GM23338 (cell line): ENCODE results near the gene PLPPR2. TPM values are rescaled to one million over a fixed set of nuclear protein-coding genes. Genes with fewer than 3 reads are reported as not detected.
A peak's percentile ranks its signal among the peaks of the same experiment; 100 is the strongest.

Experiments used
- ATAC-seq: fragments of 200-7000 bp; cut with Tn5 transposase; 3 replicates; pipeline ENCODE4 v1.9.1; 2020
- DNase-seq: peaks from one replicate; pipeline ENCODE4 v3.0.0-alpha.2; 2015; ENCODE audit warnings: low spot score
- H2AFZ ChIP-seq: fragments of 200-600 bp; sonication (generic); 2 replicates; pipeline ENCODE4 v1.8.0; 2016; ENCODE audit warnings: antibody characterized with exemption, mild to moderate bottlenecking, moderate library complexity
- H3F3A ChIP-seq: fragments of 200-600 bp; sonication (generic); replicated peaks from 2 replicates; pipeline ENCODE4 v1.8.0; 2017; ENCODE audit warnings: antibody characterized with exemption, mixed run types, low read depth
- H3K27ac ChIP-seq: fragments of 200-600 bp; sonication (generic); 2 replicates; pipeline ENCODE4 v1.6.1; 2016; ENCODE audit warnings: low read depth
- H3K27me3 ChIP-seq: fragments of 200-600 bp; sonication (generic); 2 replicates; pipeline ENCODE4 v1.8.0; 2016; ENCODE audit warnings: mild to moderate bottlenecking, mixed run types, moderate library complexity; ENCODE audit not compliant: insufficient read depth
- H3K36me3 ChIP-seq: fragments of 200-600 bp; sonication (generic); 2 replicates; pipeline ENCODE4 v1.8.0; 2016; ENCODE audit warnings: mild to moderate bottlenecking; ENCODE audit not compliant: insufficient read depth
- H3K4me1 ChIP-seq: fragments of 200-600 bp; sonication (generic); 2 replicates; pipeline ENCODE4 v1.8.0; 2016; ENCODE audit warnings: mild to moderate bottlenecking, moderate library complexity; ENCODE audit not compliant: insufficient read depth
- H3K4me2 ChIP-seq: fragments of 200-600 bp; sonication (generic); 2 replicates; pipeline ENCODE4 v1.7.1; 2017; ENCODE audit warnings: mixed run types
- H3K4me3 ChIP-seq: fragments of 200-600 bp; sonication (generic); 2 replicates; pipeline ENCODE4 v1.6.1; 2016; ENCODE audit warnings: mixed run types
- H3K79me2 ChIP-seq: fragments of 200-600 bp; sonication (generic); replicated peaks from 2 replicates; pipeline ENCODE4 v1.8.0; 2017; ENCODE audit warnings: mild to moderate bottlenecking; ENCODE audit not compliant: insufficient read depth
- H3K9me2 ChIP-seq: fragments of 200-600 bp; sonication (generic); 2 replicates; pipeline ENCODE4 v1.8.0; 2017; ENCODE audit not compliant: insufficient read depth
- H4K20me1 ChIP-seq: fragments of 200-600 bp; sonication (generic); replicated peaks from 2 replicates; pipeline ENCODE4 v1.8.0; 2017; ENCODE audit warnings: mild to moderate bottlenecking; ENCODE audit not compliant: insufficient read depth
- H3K27ac Mint-ChIP-seq: 2 replicates; pipeline ENCODE4 v1.8.0; 2020; ENCODE audit warnings: inconsistent platforms, mild to moderate bottlenecking, moderate library complexity, mixed read lengths
- H3K27me3 Mint-ChIP-seq: 3 replicates; pipeline ENCODE4 v1.8.0; 2022; ENCODE audit warnings: low read depth, mild to moderate bottlenecking, moderate library complexity, mixed read lengths, inconsistent platforms; ENCODE audit not compliant: insufficient read depth, poor library complexity
- H3K36me3 Mint-ChIP-seq: 3 replicates; pipeline ENCODE4 v1.8.0; 2021; ENCODE audit warnings: low read depth, mild to moderate bottlenecking, inconsistent platforms, moderate library complexity, mixed read lengths
- H3K4me1 Mint-ChIP-seq: 3 replicates; pipeline ENCODE4 v1.8.0; 2020; ENCODE audit warnings: mild to moderate bottlenecking, inconsistent platforms, mixed read lengths
- H3K4me3 Mint-ChIP-seq: 3 replicates; pipeline ENCODE4 v1.8.0; 2021; ENCODE audit warnings: moderate library complexity, mild to moderate bottlenecking, inconsistent platforms, mixed read lengths
- H3K9me3 Mint-ChIP-seq: 3 replicates; pipeline ENCODE4 v1.8.0; 2020; ENCODE audit warnings: moderate library complexity, mild to moderate bottlenecking, inconsistent platforms, mixed read lengths
- EZH2 ChIP-seq: fragments of 200-600 bp; sonication (generic); IDR thresholded peaks from one replicate; pipeline ENCODE4 v1.8.0; 2017; ENCODE audit warnings: antibody characterized with exemption, mild to moderate bottlenecking, low read depth; ENCODE audit not compliant: unreplicated experiment
- EZH2phosphoT487 ChIP-seq: fragments of 200-600 bp; sonication (generic); IDR thresholded peaks from one replicate; pipeline ENCODE4 v1.8.1; 2018; ENCODE audit warnings: antibody characterized with exemption; ENCODE audit not compliant: unreplicated experiment
- JUNB ChIP-seq: IDR thresholded peaks from one replicate; pipeline ENCODE4 v1.6.1; 2016; ENCODE audit warnings: antibody characterized with exemption; ENCODE audit not compliant: unreplicated experiment
- NANOG ChIP-seq: IDR thresholded peaks from 2 replicates; pipeline ENCODE4 v1.6.1; 2016; ENCODE audit warnings: antibody characterized with exemption, borderline replicate concordance
- POLR2AphosphoS5 ChIP-seq: IDR thresholded peaks from 2 replicates; pipeline ENCODE4 v1.6.1; 2016; ENCODE audit warnings: antibody characterized with exemption, low read depth
- REST ChIP-seq: IDR thresholded peaks from one replicate; pipeline ENCODE4 v1.6.1; 2018; ENCODE audit warnings: antibody characterized with exemption; ENCODE audit not compliant: unreplicated experiment
- STAT1 ChIP-seq: IDR thresholded peaks from one replicate; pipeline ENCODE4 v1.6.1; 2016; ENCODE audit warnings: antibody characterized with exemption; ENCODE audit not compliant: unreplicated experiment
- ZNF114 ChIP-seq: fragments of 250-450 bp; sonication (Bioruptor Pico); IDR thresholded peaks from 2 replicates; pipeline ENCODE4 v1.5.0; 2020; ENCODE audit warnings: mild to moderate bottlenecking, moderate library complexity
- ZNF331 ChIP-seq: fragments of 250-450 bp; sonication (Bioruptor Pico); IDR thresholded peaks from 2 replicates; pipeline ENCODE4 v1.5.0; 2020; ENCODE audit warnings: low read depth, mild to moderate bottlenecking, moderate library complexity
- polyA plus RNA-seq: library from polyadenylated mRNA; unstranded; fragments of >200 nt; fragmentation: Nextera tagmentation; extraction: Ambion mirVana; gene quantifications from 2 replicates; pipeline ENCODE4 v1.2.1, GENCODE V29; 2016
- total RNA-seq: library from RNA; depleted of rRNA; stranded (reverse); fragments of >200 nt; shearing (Covaris generic); gene quantifications from 2 replicates; pipeline ENCODE4 v1.2.3, GENCODE V29; 2014
- TF ChIP-seq, protein P1 (sequence below), 2 experiments: fragments of 200-600 bp in 1 of 2; sonication (generic) in 1 of 2; conservative IDR thresholded peaks; 2 replicates each; pipeline versions ENCODE4 v1.5.1 to v1.6.1; 2016 to 2017; ENCODE audit warnings: antibody characterized with exemption in 2 of 2, low read depth in 2 of 2, mild to moderate bottlenecking in 2 of 2, moderate library complexity in 1 of 2
- TF ChIP-seq, protein P2 (sequence below): IDR thresholded peaks from 2 replicates; pipeline ENCODE4 v1.6.1; 2016; ENCODE audit warnings: antibody characterized with exemption

Gene PLPPR2
- total and polyA plus RNA-seq, 2 experiments from 2014 or later = 9.0 to 12.0 TPM

- Mint-ChIP-seq H3K4me1 (peaks cover 21% of the 10 kb centered on the region), H3K36me3 (no peaks in the 10 kb centered on the region; the same call in 2 of the 3 replicates), H3K27ac (no peak overlapping the region), H3K9me3 (no peaks in the 10 kb centered on the region; the same call in 2 of the 3 replicates), H3K27me3 (peaks cover 42% of the 10 kb centered on the region), H3K4me3 (peak overlapping the region; percentile 77)
- no peak for TF ChIP-seq STAT1
- ATAC-seq (no peak), DNase-seq (no peak)
- Histone ChIP-seq H3K9me2 (no peaks in the 10 kb centered on the region), H3K27ac (no peak overlapping the region), H3K27me3 (peaks cover 5% of the 10 kb centered on the region; the same call in 1 of the 2 replicates), H2AFZ (no peak overlapping the region), H3K79me2 (no peaks in the 10 kb centered on the region), H3K4me2 (peak overlapping the region; percentile 81), H3K4me1 (peaks cover 15% of the 10 kb centered on the region), H3K36me3 (no peaks in the 10 kb centered on the region), H3F3A (no peaks in the 10 kb centered on the region), H3K4me3 (peak overlapping the region; percentile 62), H4K20me1 (no peaks in the 10 kb centered on the region)
Measured at GRCh38 chr19:11356074-11356397, 804 bp downstream of the PLPPR2 start.

GRCh38 chr19:11356676-11357550, 1.7 kb downstream of the PLPPR2 start:
- H3K79me2 ChIP-seq = no peaks in the 10 kb centered on the region
- TF ChIP-seq, protein P1, sequence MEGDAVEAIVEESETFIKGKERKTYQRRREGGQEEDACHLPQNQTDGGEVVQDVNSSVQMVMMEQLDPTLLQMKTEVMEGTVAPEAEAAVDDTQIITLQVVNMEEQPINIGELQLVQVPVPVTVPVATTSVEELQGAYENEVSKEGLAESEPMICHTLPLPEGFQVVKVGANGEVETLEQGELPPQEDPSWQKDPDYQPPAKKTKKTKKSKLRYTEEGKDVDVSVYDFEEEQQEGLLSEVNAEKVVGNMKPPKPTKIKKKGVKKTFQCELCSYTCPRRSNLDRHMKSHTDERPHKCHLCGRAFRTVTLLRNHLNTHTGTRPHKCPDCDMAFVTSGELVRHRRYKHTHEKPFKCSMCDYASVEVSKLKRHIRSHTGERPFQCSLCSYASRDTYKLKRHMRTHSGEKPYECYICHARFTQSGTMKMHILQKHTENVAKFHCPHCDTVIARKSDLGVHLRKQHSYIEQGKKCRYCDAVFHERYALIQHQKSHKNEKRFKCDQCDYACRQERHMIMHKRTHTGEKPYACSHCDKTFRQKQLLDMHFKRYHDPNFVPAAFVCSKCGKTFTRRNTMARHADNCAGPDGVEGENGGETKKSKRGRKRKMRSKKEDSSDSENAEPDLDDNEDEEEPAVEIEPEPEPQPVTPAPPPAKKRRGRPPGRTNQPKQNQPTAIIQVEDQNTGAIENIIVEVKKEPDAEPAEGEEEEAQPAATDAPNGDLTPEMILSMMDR (conservative IDR thresholded peaks at IDR 0.05; ENCODE audit: low read depth in 2 of 2) = no peak
- no peak for TF ChIP-seq ZNF114
- no peak for TF ChIP-seq STAT1
- no peaks in the 10 kb centered on the region for H3K36me3 ChIP-seq
- Mint-ChIP-seq H3K9me3 (no peaks in the 10 kb centered on the region; the same call in 2 of the 3 replicates), H3K36me3 (no peaks in the 10 kb centered on the region; the same call in 2 of the 3 replicates), H3K4me3 (peak overlapping the region; percentile 77; the same call in 2 of the 3 replicates), H3K27me3 (peaks cover 41% of the 10 kb centered on the region), H3K4me1 (peaks cover 22% of the 10 kb centered on the region), H3K27ac (no peak overlapping the region)
- ATAC-seq (no peak), DNase-seq (no peak)
- H3K4me3 ChIP-seq = no peak overlapping the region
- peaks cover 15% of the 10 kb centered on the region for H3K4me1 ChIP-seq
- H3K27ac ChIP-seq = no peak overlapping the region
- H4K20me1 ChIP-seq = no peaks in the 10 kb centered on the region
- peaks cover 5% of the 10 kb centered on the region; the same call in 1 of the 2 replicates for H3K27me3 ChIP-seq
- H2AFZ ChIP-seq = no peak overlapping the region
- H3K9me2 ChIP-seq = no peaks in the 10 kb centered on the region
- no peak overlapping the region for H3K4me2 ChIP-seq
- H3F3A ChIP-seq = no peaks in the 10 kb centered on the region

DNA sequence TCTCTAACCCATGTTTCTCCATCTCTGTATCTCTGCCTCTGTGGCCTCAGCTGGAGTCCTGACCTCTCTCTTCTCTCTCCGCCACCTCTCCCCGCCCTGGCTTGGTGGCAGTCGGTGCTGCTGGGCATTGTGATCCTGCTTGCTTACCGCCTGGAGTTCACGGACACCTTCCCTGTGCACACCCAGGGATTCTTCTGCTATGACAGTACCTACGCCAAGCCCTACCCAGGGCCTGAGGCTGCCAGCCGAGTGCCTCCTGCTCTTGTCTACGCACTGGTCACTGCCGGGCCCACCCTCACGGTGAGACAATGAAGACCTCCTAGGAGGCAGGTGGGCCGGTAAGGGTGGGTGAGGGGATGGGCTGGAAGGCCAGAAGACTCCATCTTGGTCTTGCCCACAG, 4.2 kb downstream of the PLPPR2 start:
- no peak for ATAC-seq
- peaks cover 5% of the 10 kb centered on the region; the same call in 1 of the 2 replicates for H3K27me3 ChIP-seq
- no peaks in the 10 kb centered on the region for H3F3A ChIP-seq
- Mint-ChIP-seq H3K27ac (no peak overlapping the region), H3K27me3 (peaks cover 36% of the 10 kb centered on the region), H3K4me1 (peaks cover 24% of the 10 kb centered on the region), H3K4me3 (no peak overlapping the region), H3K36me3 (no peaks in the 10 kb centered on the region; the same call in 2 of the 3 replicates), H3K9me3 (no peaks in the 10 kb centered on the region; the same call in 2 of the 3 replicates)
- no peak for DNase-seq
- H3K4me2 ChIP-seq = no peak overlapping the region
- H2AFZ ChIP-seq = no peak overlapping the region
- H3K4me3 ChIP-seq = no peak overlapping the region
- H3K36me3 ChIP-seq = no peaks in the 10 kb centered on the region
- no peak overlapping the region for H3K27ac ChIP-seq
- peaks cover 15% of the 10 kb centered on the region for H3K4me1 ChIP-seq
- no peaks in the 10 kb centered on the region for H3K79me2 ChIP-seq
- no peaks in the 10 kb centered on the region for H4K20me1 ChIP-seq
- H3K9me2 ChIP-seq = no peaks in the 10 kb centered on the region
- TF ChIP-seq, protein P2, sequence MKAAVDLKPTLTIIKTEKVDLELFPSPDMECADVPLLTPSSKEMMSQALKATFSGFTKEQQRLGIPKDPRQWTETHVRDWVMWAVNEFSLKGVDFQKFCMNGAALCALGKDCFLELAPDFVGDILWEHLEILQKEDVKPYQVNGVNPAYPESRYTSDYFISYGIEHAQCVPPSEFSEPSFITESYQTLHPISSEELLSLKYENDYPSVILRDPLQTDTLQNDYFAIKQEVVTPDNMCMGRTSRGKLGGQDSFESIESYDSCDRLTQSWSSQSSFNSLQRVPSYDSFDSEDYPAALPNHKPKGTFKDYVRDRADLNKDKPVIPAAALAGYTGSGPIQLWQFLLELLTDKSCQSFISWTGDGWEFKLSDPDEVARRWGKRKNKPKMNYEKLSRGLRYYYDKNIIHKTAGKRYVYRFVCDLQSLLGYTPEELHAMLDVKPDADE = no peak
- TF ChIP-seq NANOG (no peak), REST (no peak), ZNF114 (no peak), JUNB (no peak), POLR2AphosphoS5 (no peak), EZH2phosphoT487 (no peak), ZNF331 (CRISPR knock-in tag) (no peak), EZH2 (no peak), STAT1 (no peak)
